ENCODE results near the gene RHCE.
"Not testable (repeated sequence)": the region's sequence is repeated elsewhere in the genome, so short reads cannot be mapped to it uniquely, and the experiment has no call there.

The RHCE gene

DNA sequence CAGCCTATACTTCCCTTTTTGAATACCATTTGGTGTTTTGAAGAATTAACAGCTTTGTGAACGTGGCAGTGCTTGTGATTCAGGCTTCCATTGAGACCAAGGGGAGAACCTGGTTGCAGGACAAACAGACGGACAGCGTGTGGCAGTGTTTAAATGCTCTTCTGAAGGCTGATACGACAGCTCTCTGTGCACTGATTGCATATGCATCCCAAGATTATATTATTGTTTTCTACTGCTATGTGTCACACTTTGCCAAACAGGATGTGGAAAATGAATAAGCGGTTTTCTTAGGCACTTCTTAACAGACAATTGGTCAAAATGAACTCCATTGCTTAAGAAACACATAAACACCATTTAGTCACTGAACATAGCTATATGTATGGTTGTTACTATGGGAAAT is 90.7 kb downstream of the RHCE start:
- H3K4me1 ChIP-seq (ENCODE audit: insufficient read depth, low read length); H3K9me3 ChIP-seq (ENCODE audit: insufficient read depth, low read depth, low read length); H3K9ac ChIP-seq (ENCODE audit: low read depth, low read length); H3K27me3 ChIP-seq (ENCODE audit: insufficient read depth, low read length); H3K36me3 ChIP-seq (ENCODE audit: insufficient read depth, low read depth, low read length); H3K27ac ChIP-seq (ENCODE audit: low read length); H3K4me3 ChIP-seq (ENCODE audit: low read length): not testable (repeated sequence)

DNA sequence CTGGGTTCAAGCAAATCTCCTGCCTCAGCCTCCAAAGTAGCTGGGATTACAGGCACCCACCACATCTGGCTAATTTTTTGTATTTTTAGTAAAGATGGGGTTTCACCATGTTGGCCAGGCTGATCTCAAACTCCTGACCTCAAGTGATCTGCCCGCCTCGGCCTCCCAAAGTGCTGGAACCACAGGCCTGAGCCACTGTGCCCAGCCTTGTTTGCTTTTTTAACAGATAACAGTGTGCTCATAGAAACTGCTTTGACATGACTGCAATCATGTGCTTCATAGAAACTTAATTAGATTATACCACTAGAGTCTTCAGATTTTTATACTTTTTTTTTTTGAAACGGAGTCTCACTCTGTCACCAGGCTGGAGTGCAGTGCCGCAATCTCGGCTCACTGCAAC is 91.3 kb downstream of the RHCE start:
- H3K27ac ChIP-seq (ENCODE audit: low read length); H3K4me1 ChIP-seq (ENCODE audit: insufficient read depth, low read length); H3K4me3 ChIP-seq (ENCODE audit: low read length); H3K9me3 ChIP-seq (ENCODE audit: insufficient read depth, low read depth, low read length); H3K27me3 ChIP-seq (ENCODE audit: insufficient read depth, low read length); H3K36me3 ChIP-seq (ENCODE audit: insufficient read depth, low read depth, low read length); H3K9ac ChIP-seq (ENCODE audit: low read depth, low read length): not testable (repeated sequence)

GRCh38 chr1:25328791-25329185 is 91.8 kb downstream of the RHCE start:
- H3K27ac ChIP-seq (ENCODE audit: low read length); H3K9ac ChIP-seq (ENCODE audit: low read depth, low read length); H3K9me3 ChIP-seq (ENCODE audit: insufficient read depth, low read depth, low read length); H3K27me3 ChIP-seq (ENCODE audit: insufficient read depth, low read length); H3K36me3 ChIP-seq (ENCODE audit: insufficient read depth, low read depth, low read length); H3K4me1 ChIP-seq (ENCODE audit: insufficient read depth, low read length); H3K4me3 ChIP-seq (ENCODE audit: low read length): not testable (repeated sequence)

GRCh38 chr1:25327864-25328790 is 92.5 kb downstream of the RHCE start:
- H3K9me3 ChIP-seq (ENCODE audit: insufficient read depth, low read depth, low read length); H3K36me3 ChIP-seq (ENCODE audit: insufficient read depth, low read depth, low read length); H3K27ac ChIP-seq (ENCODE audit: low read length); H3K9ac ChIP-seq (ENCODE audit: low read depth, low read length); H3K27me3 ChIP-seq (ENCODE audit: insufficient read depth, low read length); H3K4me3 ChIP-seq (ENCODE audit: low read length); H3K4me1 ChIP-seq (ENCODE audit: insufficient read depth, low read length): not testable (repeated sequence)

GRCh38 chr1:25324407-25324806 is 96.2 kb downstream of the RHCE start:
- H3K4me1 ChIP-seq (ENCODE audit: insufficient read depth, low read length); H3K27me3 ChIP-seq (ENCODE audit: insufficient read depth, low read length); H3K9me3 ChIP-seq (ENCODE audit: insufficient read depth, low read depth, low read length); H3K27ac ChIP-seq (ENCODE audit: low read length); H3K9ac ChIP-seq (ENCODE audit: low read depth, low read length); H3K36me3 ChIP-seq (ENCODE audit: insufficient read depth, low read depth, low read length); H3K4me3 ChIP-seq (ENCODE audit: low read length): not testable (repeated sequence)

DNA sequence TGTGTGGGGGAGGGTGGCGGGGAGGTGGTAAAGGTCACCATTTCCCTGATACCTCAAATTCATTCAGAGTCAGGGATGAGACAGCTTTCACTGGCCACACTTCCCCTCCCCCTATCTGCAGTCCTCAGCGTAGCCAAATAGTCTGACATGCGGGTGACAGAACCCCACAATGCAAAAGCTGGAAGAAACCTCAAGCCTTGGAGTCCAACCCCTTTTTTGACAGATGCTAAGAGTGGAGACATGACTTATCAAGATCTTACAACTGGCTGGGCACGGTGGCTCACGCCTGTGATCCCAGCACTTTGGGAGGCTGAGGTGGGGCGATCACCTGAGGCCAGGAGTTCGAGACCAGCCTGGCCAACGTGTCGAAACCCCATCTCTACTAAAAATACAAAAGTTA is 98.5 kb downstream of the RHCE start:
- H3K27ac ChIP-seq (ENCODE audit: low read length); H3K4me1 ChIP-seq (ENCODE audit: insufficient read depth, low read length); H3K36me3 ChIP-seq (ENCODE audit: insufficient read depth, low read depth, low read length); H3K4me3 ChIP-seq (ENCODE audit: low read length); H3K9me3 ChIP-seq (ENCODE audit: insufficient read depth, low read depth, low read length); H3K27me3 ChIP-seq (ENCODE audit: insufficient read depth, low read length); H3K9ac ChIP-seq (ENCODE audit: low read depth, low read length): not testable (repeated sequence)

DNA sequence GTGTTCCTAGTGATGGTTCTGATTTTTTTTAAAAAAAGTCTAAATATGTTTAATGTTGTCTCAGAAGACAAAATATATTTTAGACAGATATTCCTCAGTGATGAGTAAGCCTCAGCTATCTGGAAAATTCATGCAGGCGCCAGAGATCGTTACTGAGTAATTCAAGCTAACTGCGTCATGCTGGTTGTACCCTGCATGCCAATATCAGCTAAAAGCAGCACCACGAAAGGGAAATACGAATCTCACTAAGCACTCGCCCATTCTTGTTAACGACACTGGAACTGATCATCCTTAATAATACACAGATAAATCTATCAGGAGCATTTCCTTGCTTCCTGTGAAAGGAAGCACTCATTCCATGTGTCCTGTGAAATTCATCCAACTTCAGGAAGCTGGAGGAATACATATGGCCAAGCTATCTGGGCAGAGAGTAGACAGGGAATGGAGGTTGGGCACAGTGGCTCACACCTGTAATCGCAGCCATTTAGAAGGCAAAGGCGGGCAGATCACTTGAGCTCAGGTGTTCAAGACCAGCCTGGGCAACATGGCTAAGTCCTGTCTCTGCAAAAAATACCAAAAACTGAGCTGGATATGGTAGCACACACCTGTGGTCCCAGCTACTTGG is 100.2 kb downstream of the RHCE start:
- not testable (repeated sequence) for H3K9me3 ChIP-seq (ENCODE audit: insufficient read depth, low read depth, low read length); H3K4me1 ChIP-seq (ENCODE audit: insufficient read depth, low read length); H3K9ac ChIP-seq (ENCODE audit: low read depth, low read length); H3K36me3 ChIP-seq (ENCODE audit: insufficient read depth, low read depth, low read length); H3K27ac ChIP-seq (ENCODE audit: low read length); H3K27me3 ChIP-seq (ENCODE audit: insufficient read depth, low read length); H3K4me3 ChIP-seq (ENCODE audit: low read length)

- H3K4me1 ChIP-seq (ENCODE audit: insufficient read depth, low read length); H3K4me3 ChIP-seq (ENCODE audit: low read length); H3K9ac ChIP-seq (ENCODE audit: low read depth, low read length); H3K27ac ChIP-seq (ENCODE audit: low read length); H3K9me3 ChIP-seq (ENCODE audit: insufficient read depth, low read depth, low read length); H3K27me3 ChIP-seq (ENCODE audit: insufficient read depth, low read length); H3K36me3 ChIP-seq (ENCODE audit: insufficient read depth, low read depth, low read length): not testable (repeated sequence)
Observed at GRCh38 chr1:25312806-25313470, 107.7 kb downstream of the RHCE start.

Measured in iPS-20b (cell line).